Activated CD4-positive, alpha-beta T cell treated with anti-CD3 and anti-CD28 coated beads, Interleukin-2, amount 50 U/mL, for 1 hour (primary cell): Measurements from ENCODE around the gene KLF15.

Experiments used
- DNase-seq: peaks from one replicate; pipeline ENCODE4 v3.0.0-alpha.2; 2020

The KLF15 gene

GRCh38 chr3:126304291-126304690 is 52.9 kb downstream of the KLF15 start:
- no peak for DNase-seq

GRCh38 chr3:126303272-126303671 is 53.9 kb downstream of the KLF15 start:
- no peak for DNase-seq

GRCh38 chr3:126300761-126301481 is 56.3 kb downstream of the KLF15 start:
- DNase-seq: no peak

- no peak for DNase-seq
Observed at GRCh38 chr3:126300001-126300760, 57.0 kb downstream of the KLF15 start.

GRCh38 chr3:126295407-126295939 is 61.7 kb downstream of the KLF15 start:
- DNase-seq: no peak

- DNase-seq: no peak
Observed at GRCh38 chr3:126294211-126294808, 62.9 kb downstream of the KLF15 start.

- DNase-seq: no peak
Observed at GRCh38 chr3:126293370-126294082, 63.7 kb downstream of the KLF15 start.
